Memory B cell (primary cell): ENCODE data around the gene TOM1.

Source experiments
- ATAC-seq: fragments of 150-1000 bp; cut with Tn5 transposase; 2 replicates; pipeline ENCODE4 v1.10.0; 2021; ENCODE audit warnings: low read depth, mild to moderate bottlenecking, moderate library complexity
- DNase-seq, 2 donors: peaks; one replicate each; pipeline ENCODE4 v3.0.0; 2022; ENCODE audit warnings: low spot score in 2 of 2
- H3K27ac Mint-ChIP-seq: one replicate; pipeline ENCODE4 v1.8.0; 2022; ENCODE audit warnings: mild to moderate bottlenecking, moderate library complexity, mixed read lengths
- H3K27me3 Mint-ChIP-seq: one replicate; pipeline ENCODE4 v1.8.0; 2022; ENCODE audit warnings: mixed read lengths
- H3K36me3 Mint-ChIP-seq: one replicate; pipeline ENCODE4 v1.8.0; 2022; ENCODE audit warnings: mild to moderate bottlenecking, mixed read lengths
- H3K4me1 Mint-ChIP-seq: one replicate; pipeline ENCODE4 v1.8.0; 2022; ENCODE audit warnings: mixed read lengths
- H3K4me3 Mint-ChIP-seq: one replicate; pipeline ENCODE4 v1.8.0; 2022; ENCODE audit warnings: mild to moderate bottlenecking, moderate library complexity, mixed read lengths
- H3K9me3 Mint-ChIP-seq: one replicate; pipeline ENCODE4 v1.8.0; 2022; ENCODE audit warnings: mixed read lengths

Gene TOM1

GRCh38 chr22:35375526-35375925 lies 75.8 kb downstream of the TOM1 start:
- DNase-seq (no peak), ATAC-seq (no peak)
- no peaks in the 10 kb centered on the region for H3K36me3 Mint-ChIP-seq
- no peaks in the 10 kb centered on the region for H3K9me3 Mint-ChIP-seq
- H3K4me1 Mint-ChIP-seq: peaks cover 30% of the 10 kb centered on the region
- no peaks in the 10 kb centered on the region for H3K27me3 Mint-ChIP-seq
- no peak overlapping the region for H3K4me3 Mint-ChIP-seq
- H3K27ac Mint-ChIP-seq: no peak overlapping the region

- peak overlapping the region; percentile 30 for H3K4me3 Mint-ChIP-seq
- peak overlapping the region; percentile 89 for H3K27ac Mint-ChIP-seq
- no peaks in the 10 kb centered on the region for H3K9me3 Mint-ChIP-seq
- DNase-seq (peak; percentile 25 to 55), ATAC-seq (peak; percentile 81)
- no peaks in the 10 kb centered on the region for H3K27me3 Mint-ChIP-seq
- peaks cover 35% of the 10 kb centered on the region for H3K4me1 Mint-ChIP-seq
- H3K36me3 Mint-ChIP-seq: no peaks in the 10 kb centered on the region
Measured at GRCh38 chr22:35376728-35377472, 77.2 kb downstream of the TOM1 start.

GRCh38 chr22:35377735-35378134 lies 78.0 kb downstream of the TOM1 start:
- no peaks in the 10 kb centered on the region for H3K36me3 Mint-ChIP-seq
- peak overlapping the region; percentile 30 for H3K4me3 Mint-ChIP-seq
- H3K27me3 Mint-ChIP-seq: no peaks in the 10 kb centered on the region
- no peak for DNase-seq
- H3K9me3 Mint-ChIP-seq: no peaks in the 10 kb centered on the region
- peaks cover 34% of the 10 kb centered on the region for H3K4me1 Mint-ChIP-seq
- peak overlapping the region; percentile 89 for H3K27ac Mint-ChIP-seq
- no peak for ATAC-seq

- Mint-ChIP-seq H3K27me3 (no peaks in the 10 kb centered on the region), H3K27ac (peak overlapping the region; percentile 62), H3K36me3 (no peaks in the 10 kb centered on the region), H3K9me3 (no peaks in the 10 kb centered on the region), H3K4me1 (peaks cover 34% of the 10 kb centered on the region), H3K4me3 (no peak overlapping the region)
- DNase-seq (no peak), ATAC-seq (no peak)
Measured at GRCh38 chr22:35378621-35379020, 78.9 kb downstream of the TOM1 start.

GRCh38 chr22:35379146-35379993 lies 79.7 kb downstream of the TOM1 start:
- DNase-seq: no peak

GRCh38 chr22:35380013-35380412 lies 80.3 kb downstream of the TOM1 start:
- DNase-seq (no peak), ATAC-seq (no peak)
- H3K4me1 Mint-ChIP-seq: peaks cover 39% of the 10 kb centered on the region
- H3K27ac Mint-ChIP-seq: peak overlapping the region; percentile 80
- peaks cover 2% of the 10 kb centered on the region for H3K36me3 Mint-ChIP-seq
- peak overlapping the region; percentile 82 for H3K4me3 Mint-ChIP-seq
- H3K9me3 Mint-ChIP-seq: no peaks in the 10 kb centered on the region
- no peaks in the 10 kb centered on the region for H3K27me3 Mint-ChIP-seq

More at GRCh38 chr22:35379146-35379993, 79.7 kb downstream of the TOM1 start:
- Mint-ChIP-seq H3K4me3 (no peak overlapping the region), H3K36me3 (peaks cover 2% of the 10 kb centered on the region), H3K27me3 (no peaks in the 10 kb centered on the region), H3K9me3 (no peaks in the 10 kb centered on the region), H3K27ac (peak overlapping the region; percentile 80), H3K4me1 (peaks cover 35% of the 10 kb centered on the region)
- ATAC-seq: no peak

GRCh38 chr22:35380537-35381423 lies 81.1 kb downstream of the TOM1 start, which contains the start of gene HMOX1:
HMOX1 (plus strand) TSS chr22:35381096; CDS start chr22:35381174, 78 bp downstream.
- ATAC-seq: peak; percentile 78
- Mint-ChIP-seq H3K36me3 (peaks cover 2% of the 10 kb centered on the region), H3K9me3 (no peaks in the 10 kb centered on the region), H3K4me3 (peak within 1 kb of the TSS; percentile 82), H3K27ac (peak within 1 kb of the TSS; percentile 80), H3K4me1 (peaks cover 39% of the 10 kb centered on the region), H3K27me3 (no peaks in the 10 kb centered on the region)
- peak; percentile 54 to 61 for DNase-seq

- no peak for ATAC-seq
- Mint-ChIP-seq H3K9me3 (no peaks in the 10 kb centered on the region), H3K4me3 (peak overlapping the region; percentile 82), H3K36me3 (peaks cover 4% of the 10 kb centered on the region), H3K27ac (peak overlapping the region; percentile 80), H3K27me3 (no peaks in the 10 kb centered on the region), H3K4me1 (peaks cover 39% of the 10 kb centered on the region)
- DNase-seq: no peak
Measured at GRCh38 chr22:35381424-35382009, 81.8 kb downstream of the TOM1 start.

- ATAC-seq (no peak), DNase-seq (no peak)
- no peaks in the 10 kb centered on the region for H3K27me3 Mint-ChIP-seq
- no peak overlapping the region for H3K27ac Mint-ChIP-seq
- H3K9me3 Mint-ChIP-seq: no peaks in the 10 kb centered on the region
- H3K4me3 Mint-ChIP-seq: no peak overlapping the region
- H3K4me1 Mint-ChIP-seq: peaks cover 25% of the 10 kb centered on the region
- H3K36me3 Mint-ChIP-seq: peaks cover 6% of the 10 kb centered on the region
Measured at GRCh38 chr22:35383679-35384071, 84.0 kb downstream of the TOM1 start.

GRCh38 chr22:35384527-35384926 lies 84.8 kb downstream of the TOM1 start:
- Mint-ChIP-seq H3K4me3 (no peak overlapping the region), H3K27ac (no peak overlapping the region), H3K27me3 (no peaks in the 10 kb centered on the region), H3K9me3 (no peaks in the 10 kb centered on the region), H3K36me3 (peaks cover 12% of the 10 kb centered on the region), H3K4me1 (peaks cover 29% of the 10 kb centered on the region)
- ATAC-seq (no peak), DNase-seq (no peak)

- Mint-ChIP-seq H3K4me1 (peaks cover 29% of the 10 kb centered on the region), H3K9me3 (no peaks in the 10 kb centered on the region), H3K27ac (no peak overlapping the region), H3K27me3 (no peaks in the 10 kb centered on the region), H3K36me3 (peaks cover 16% of the 10 kb centered on the region), H3K4me3 (no peak overlapping the region)
- no peak for ATAC-seq
- no peak for DNase-seq
Measured at GRCh38 chr22:35384975-35385588, 85.4 kb downstream of the TOM1 start.

- Mint-ChIP-seq H3K27me3 (no peaks in the 10 kb centered on the region), H3K27ac (no peak overlapping the region), H3K4me1 (peaks cover 20% of the 10 kb centered on the region), H3K4me3 (no peak overlapping the region), H3K9me3 (no peaks in the 10 kb centered on the region), H3K36me3 (peaks cover 16% of the 10 kb centered on the region)
- ATAC-seq: no peak
- DNase-seq: no peak
Measured at GRCh38 chr22:35386670-35387288, 87.1 kb downstream of the TOM1 start.

- Mint-ChIP-seq H3K27me3 (no peaks in the 10 kb centered on the region), H3K36me3 (peaks cover 21% of the 10 kb centered on the region), H3K4me1 (peaks cover 20% of the 10 kb centered on the region), H3K27ac (no peak overlapping the region), H3K9me3 (no peaks in the 10 kb centered on the region), H3K4me3 (no peak overlapping the region)
- ATAC-seq (no peak), DNase-seq (no peak)
Measured at GRCh38 chr22:35390933-35391332, 91.2 kb downstream of the TOM1 start.
